Activated CD4-positive, alpha-beta T cell treated with anti-CD3 and anti-CD28 coated beads, Interleukin-2, Interleukin-4, amounts not matched to agents 100 ng/mL and 50 ng/mL, durations not matched to agents 16 hours and 8 hours (primary cell): Measurements from ENCODE around the gene LAMC3.

Source experiments
- DNase-seq: peaks from one replicate; pipeline ENCODE4 v3.0.0-alpha.2; 2020; ENCODE audit warnings: low spot score

Gene LAMC3

GRCh38 chr9:131012396-131012917 lies 3.5 kb downstream of the LAMC3 start:
- DNase-seq: no peak

GRCh38 chr9:131013015-131013755 lies 4.2 kb downstream of the LAMC3 start:
- DNase-seq: no peak

GRCh38 chr9:131013771-131014676 lies 5.0 kb downstream of the LAMC3 start:
- no peak for DNase-seq

GRCh38 chr9:131015112-131015511 lies 6.1 kb downstream of the LAMC3 start:
- no peak for DNase-seq

GRCh38 chr9:131015876-131016397 lies 7.0 kb downstream of the LAMC3 start:
- DNase-seq: no peak

GRCh38 chr9:131017067-131017466 lies 8.1 kb downstream of the LAMC3 start:
- no peak for DNase-seq

GRCh38 chr9:131018621-131019020 lies 9.6 kb downstream of the LAMC3 start:
- no peak for DNase-seq

GRCh38 chr9:131019388-131020239 lies 10.6 kb downstream of the LAMC3 start:
- no peak for DNase-seq

- DNase-seq: no peak
Observed at GRCh38 chr9:131020388-131020787, 11.4 kb downstream of the LAMC3 start.

- no peak for DNase-seq
Observed at GRCh38 chr9:131020862-131021261, 11.9 kb downstream of the LAMC3 start.

- no peak for DNase-seq
Observed at GRCh38 chr9:131021785-131022184, 12.8 kb downstream of the LAMC3 start.

- no peak for DNase-seq
Observed at GRCh38 chr9:131024978-131025868, 16.2 kb downstream of the LAMC3 start.

- DNase-seq: no peak
Observed at GRCh38 chr9:131025953-131026858, 17.2 kb downstream of the LAMC3 start.

- no peak for DNase-seq
Observed at GRCh38 chr9:131027048-131027871, 18.3 kb downstream of the LAMC3 start.

- no peak for DNase-seq
Observed at GRCh38 chr9:131027872-131028179, 18.9 kb downstream of the LAMC3 start.

GRCh38 chr9:131028221-131028884 lies 19.4 kb downstream of the LAMC3 start:
- no peak for DNase-seq

GRCh38 chr9:131028931-131029573 lies 20.1 kb downstream of the LAMC3 start:
- no peak for DNase-seq

- no peak for DNase-seq
Observed at GRCh38 chr9:131029574-131029952, 20.6 kb downstream of the LAMC3 start.
